ENCODE data around the gene SLC29A3. TPM values are rescaled to one million over a fixed set of nuclear protein-coding genes. Genes with fewer than 3 reads are reported as not detected.

The SLC29A3 gene
- total and polyA plus RNA-seq, 2 of the 8 experiments (the other 6 are each of a cell fraction or from before 2014, with no cell fraction given), result 14.0 to 24.6 TPM

DNA sequence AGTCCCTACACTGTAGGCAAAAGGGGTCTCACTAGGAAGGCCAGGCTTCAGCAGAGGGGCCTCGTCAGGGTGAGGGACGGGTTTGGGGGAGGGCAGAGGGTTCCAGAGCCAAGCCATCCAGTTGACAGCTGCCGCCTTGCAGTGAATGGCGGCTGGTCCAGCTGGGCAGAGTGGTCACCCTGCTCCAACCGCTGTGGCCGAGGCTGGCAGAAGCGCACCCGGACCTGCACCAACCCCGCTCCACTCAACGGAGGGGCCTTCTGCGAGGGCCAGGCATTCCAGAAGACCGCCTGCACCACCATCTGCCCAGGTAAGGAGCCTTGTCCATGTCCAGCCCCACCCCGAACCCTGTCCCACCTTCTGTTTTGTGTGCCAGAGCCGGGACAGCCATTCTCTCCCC, 31.6 kb upstream of the SLC29A3 start (continued):
- TF ChIP-seq GABPA (IDR thresholded peaks at IDR 0.05; ENCODE audit: borderline replicate concordance, insufficient read depth, low read length) (no peak), JUND (IDR thresholded peaks at IDR 0.05; ENCODE audit: low read length) (no peak), RXRA (IDR thresholded peaks at IDR 0.05; ENCODE audit: insufficient read depth, low read depth, low read length) (no peak), POU5F1 (IDR thresholded peaks at IDR 0.05; ENCODE audit: low read depth, low read length) (no peak), PHF8 (conservative IDR thresholded peaks at IDR 0.05; ENCODE audit: low read depth, low read length) (no peak), SP4 (IDR thresholded peaks at IDR 0.05; ENCODE audit: low read length) (no peak), RNF2 (IDR thresholded peaks at IDR 0.05; ENCODE audit: borderline replicate concordance, low read depth, low read length, missing control alignments, poor library complexity, severe bottlenecking) (no peak)

All from H1 (cell line).